Chondrocyte (in vitro differentiated cells): ENCODE measurements around the gene KLHL30. TPM values are rescaled to one million over a fixed set of nuclear protein-coding genes. Genes with fewer than 3 reads are reported as not detected.
A peak's percentile ranks its signal among the peaks of the same experiment; 100 is the strongest.

Experiments
- DNase-seq: peaks from one replicate; pipeline ENCODE4 v3.0.0; 2021; ENCODE audit warnings: mixed read lengths, low spot score
- H3K27ac Mint-ChIP-seq: one replicate; pipeline ENCODE4 v1.8.0; 2021; ENCODE audit warnings: mild to moderate bottlenecking, moderate library complexity, mixed read lengths; ENCODE audit not compliant: unreplicated experiment
- H3K27me3 Mint-ChIP-seq: 2 replicates; pipeline ENCODE4 v1.8.0; 2021; ENCODE audit warnings: low read depth, mixed read lengths
- H3K36me3 Mint-ChIP-seq: 2 replicates; pipeline ENCODE4 v1.8.0; 2021; ENCODE audit warnings: low read depth, mixed read lengths
- H3K4me1 Mint-ChIP-seq: 2 replicates; pipeline ENCODE4 v1.8.0; 2021; ENCODE audit warnings: low read depth, mild to moderate bottlenecking, mixed read lengths
- H3K4me3 Mint-ChIP-seq: one replicate; pipeline ENCODE4 v1.8.0; 2021; ENCODE audit warnings: mild to moderate bottlenecking, moderate library complexity, mixed read lengths; ENCODE audit not compliant: unreplicated experiment
- H3K9me3 Mint-ChIP-seq: 2 replicates; pipeline ENCODE4 v1.8.0; 2021; ENCODE audit warnings: low read depth, mixed read lengths
- CTCF ChIP-seq: fragments of 200-600 bp; sonication (generic); IDR thresholded peaks from 2 replicates; pipeline ENCODE4 v1.5.0; 2021; ENCODE audit warnings: antibody characterized with exemption, mild to moderate bottlenecking, moderate library complexity
- total RNA-seq: library from RNA; stranded (reverse); gene quantifications from 3 replicates; pipeline ENCODE4 v1.2.1, GENCODE V29; 2021

The KLHL30 gene
- total RNA-seq, 1 donor from 2014 or later: 25.6 TPM

- H3K4me3 Mint-ChIP-seq: no peak overlapping the region
- peak; percentile 65 for DNase-seq
- no peaks in the 10 kb centered on the region for H3K9me3 Mint-ChIP-seq
- peaks cover 8% of the 10 kb centered on the region for H3K36me3 Mint-ChIP-seq
- H3K4me1 Mint-ChIP-seq: peaks cover 49% of the 10 kb centered on the region
- no peak for TF ChIP-seq CTCF
- H3K27ac Mint-ChIP-seq: peak overlapping the region; percentile 36
- no peaks in the 10 kb centered on the region for H3K27me3 Mint-ChIP-seq
These were observed 28.2 kb downstream of the KLHL30 start for GRCh38 chr2:238166391-238167343.

- Mint-ChIP-seq H3K4me3 (no peak overlapping the region), H3K9me3 (no peaks in the 10 kb centered on the region), H3K27me3 (no peaks in the 10 kb centered on the region), H3K4me1 (peaks cover 55% of the 10 kb centered on the region), H3K36me3 (peaks cover 12% of the 10 kb centered on the region), H3K27ac (no peak overlapping the region)
- no peak for TF ChIP-seq CTCF
- DNase-seq: peak; percentile 56
These were observed 28.9 kb downstream of the KLHL30 start for GRCh38 chr2:238167344-238167715.

GRCh38 chr2:238167761-238168160 is 29.3 kb downstream of the KLHL30 start:
- Mint-ChIP-seq H3K27me3 (no peaks in the 10 kb centered on the region), H3K27ac (peak overlapping the region; percentile 36), H3K4me3 (no peak overlapping the region), H3K36me3 (peaks cover 16% of the 10 kb centered on the region), H3K9me3 (no peaks in the 10 kb centered on the region), H3K4me1 (peaks cover 60% of the 10 kb centered on the region)
- no peak for TF ChIP-seq CTCF
- DNase-seq: peak; percentile 90

GRCh38 chr2:238168196-238169047 is 30.0 kb downstream of the KLHL30 start:
- Mint-ChIP-seq H3K27me3 (no peaks in the 10 kb centered on the region), H3K36me3 (peaks cover 21% of the 10 kb centered on the region), H3K4me1 (peaks cover 57% of the 10 kb centered on the region), H3K27ac (peak overlapping the region; percentile 99), H3K9me3 (no peaks in the 10 kb centered on the region), H3K4me3 (peak overlapping the region; percentile 71)
- no peak for DNase-seq
- no peak for TF ChIP-seq CTCF

- peaks cover 21% of the 10 kb centered on the region for H3K36me3 Mint-ChIP-seq
- no peaks in the 10 kb centered on the region for H3K9me3 Mint-ChIP-seq
- DNase-seq: no peak
- no peaks in the 10 kb centered on the region for H3K27me3 Mint-ChIP-seq
- H3K4me1 Mint-ChIP-seq: peaks cover 57% of the 10 kb centered on the region
- peak overlapping the region; percentile 71 for H3K4me3 Mint-ChIP-seq
- peak; percentile 17 for TF ChIP-seq CTCF
- peak overlapping the region; percentile 99 for H3K27ac Mint-ChIP-seq
These were observed 30.7 kb downstream of the KLHL30 start for GRCh38 chr2:238169048-238169707.
